Prostate gland (tissue), 2 donors: ENCODE results near the gene TMEM94.

ENCODE experiments used
- CTCF ChIP-seq, 4 experiments: fragments of 200-600 bp in 2 of 4; fragments of 450-650 bp in 2 of 4; sonication (generic) in 2 of 4; IDR thresholded peaks; 1 replicate in 3 of 4; 2 replicates in 1 of 4; pipeline ENCODE4 v1.5.1; 2016 to 2019; ENCODE audit warnings: antibody characterized with exemption in 4 of 4, mild to moderate bottlenecking in 2 of 4, moderate library complexity in 2 of 4
- POLR2A ChIP-seq: fragments of 450-650 bp; IDR thresholded peaks from one replicate; pipeline ENCODE4 v1.6.1; 2016; ENCODE audit warnings: antibody characterized with exemption, mild to moderate bottlenecking
- POLR2AphosphoS5 ChIP-seq: sonication (generic); formaldehyde crosslinking; IDR thresholded peaks from one replicate; pipeline ENCODE4 v1.6.1; 2017; ENCODE audit warnings: antibody characterized with exemption

GRCh38 chr17:75494326-75494877 lies 38.0 kb downstream of the TMEM94 start:
- TF ChIP-seq POLR2AphosphoS5 (no peak), POLR2A (no peak), CTCF (IDR thresholded peaks at IDR 0.05) (no peak)
